Measurements from ENCODE around the gene NUP43.
A peak's percentile ranks its signal among the peaks of the same experiment; 100 is the strongest.

Gene NUP43

DNA sequence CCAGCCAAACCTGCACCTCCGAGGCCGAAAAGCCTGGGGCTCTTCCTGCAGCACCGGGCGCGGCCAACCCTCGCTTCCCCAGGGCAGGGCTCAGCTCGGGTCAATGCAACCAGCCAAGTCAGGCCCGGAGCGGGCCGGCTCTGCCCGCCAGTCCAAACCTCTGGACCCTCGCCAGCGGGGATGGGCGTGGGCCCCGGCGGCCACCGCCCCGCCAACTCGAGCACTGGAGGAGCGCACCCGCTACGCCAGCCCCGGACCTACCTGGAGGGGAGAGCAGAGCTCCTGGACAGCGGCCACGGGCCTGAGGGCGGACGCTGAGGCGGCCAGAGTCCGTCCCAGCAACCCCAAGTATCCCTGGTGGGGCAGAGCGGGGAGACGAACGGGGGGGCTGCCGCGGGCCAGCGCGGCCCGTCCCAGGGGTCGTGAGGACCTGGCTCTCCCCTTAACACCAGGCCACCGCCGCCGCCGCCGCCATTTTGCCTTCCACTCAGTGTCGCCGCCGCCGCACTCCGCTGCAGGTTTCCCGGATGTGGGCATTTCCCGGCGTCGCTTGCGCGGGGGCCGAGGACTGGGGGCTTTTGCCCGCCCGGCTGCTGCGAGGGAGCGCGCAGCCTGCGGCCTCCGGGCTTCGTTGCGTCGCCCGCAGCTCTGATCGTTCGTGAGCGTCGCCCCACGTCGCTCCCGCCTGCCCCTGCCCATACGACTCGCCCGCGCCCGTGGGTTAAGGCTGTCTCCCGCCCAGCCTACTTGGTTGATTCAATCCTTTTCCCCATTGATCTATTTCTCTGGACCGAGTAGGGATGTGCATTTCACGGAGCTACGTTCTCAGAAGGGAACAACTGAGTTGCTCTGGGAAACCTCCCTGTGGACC is 28.5 kb downstream of the NUP43 start, which contains the start of gene LATS1:
LATS1 (minus strand) TSS at position 514 of the 871 bp plus-strand sequence. CDS start 15,975 bp downstream, outside the sequence.
- ChIA-PET CTCF (interaction anchor here (1.0 to 2.7 kb wide), 8 partner anchors 11 to 157 kb away, joined by 3 to 11 read pairs (median 3); no protein-coding TSS in a partner anchor), POLR2A (interaction anchor here (0.6 kb wide), 1 partner anchor 18 kb away, joined by 3 read pairs; no protein-coding TSS in a partner anchor)
- DNase-seq (ENCODE audit: extremely low spot score), result peak; percentile 92
- TF ChIP-seq, protein P1, sequence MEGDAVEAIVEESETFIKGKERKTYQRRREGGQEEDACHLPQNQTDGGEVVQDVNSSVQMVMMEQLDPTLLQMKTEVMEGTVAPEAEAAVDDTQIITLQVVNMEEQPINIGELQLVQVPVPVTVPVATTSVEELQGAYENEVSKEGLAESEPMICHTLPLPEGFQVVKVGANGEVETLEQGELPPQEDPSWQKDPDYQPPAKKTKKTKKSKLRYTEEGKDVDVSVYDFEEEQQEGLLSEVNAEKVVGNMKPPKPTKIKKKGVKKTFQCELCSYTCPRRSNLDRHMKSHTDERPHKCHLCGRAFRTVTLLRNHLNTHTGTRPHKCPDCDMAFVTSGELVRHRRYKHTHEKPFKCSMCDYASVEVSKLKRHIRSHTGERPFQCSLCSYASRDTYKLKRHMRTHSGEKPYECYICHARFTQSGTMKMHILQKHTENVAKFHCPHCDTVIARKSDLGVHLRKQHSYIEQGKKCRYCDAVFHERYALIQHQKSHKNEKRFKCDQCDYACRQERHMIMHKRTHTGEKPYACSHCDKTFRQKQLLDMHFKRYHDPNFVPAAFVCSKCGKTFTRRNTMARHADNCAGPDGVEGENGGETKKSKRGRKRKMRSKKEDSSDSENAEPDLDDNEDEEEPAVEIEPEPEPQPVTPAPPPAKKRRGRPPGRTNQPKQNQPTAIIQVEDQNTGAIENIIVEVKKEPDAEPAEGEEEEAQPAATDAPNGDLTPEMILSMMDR (IDR thresholded peaks at IDR 0.05; ENCODE audit: control extremely low read depth, extremely low read depth, low read depth, missing control alignments), result no peak

DNA sequence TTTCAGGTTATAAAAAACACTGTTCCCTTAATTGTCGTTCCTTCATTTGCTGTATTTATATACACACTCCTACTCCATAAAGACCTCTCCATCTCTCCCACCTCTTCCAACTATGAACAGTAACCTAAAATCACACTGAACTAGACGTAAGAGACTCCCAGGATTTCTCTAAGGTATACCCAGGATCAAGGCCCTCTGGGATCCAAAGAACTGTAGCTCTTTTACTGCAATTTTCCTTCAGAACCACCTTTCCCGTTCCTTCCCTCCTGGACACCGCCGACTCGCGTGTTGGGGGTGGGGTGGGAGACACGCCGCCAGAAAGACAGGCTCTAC is 29.1 kb downstream of the NUP43 start:
- no peak for DNase-seq (ENCODE audit: extremely low spot score)
- TF ChIP-seq, protein P1 (IDR thresholded peaks at IDR 0.05; ENCODE audit: control extremely low read depth, extremely low read depth, low read depth, missing control alignments), result no peak
- ChIA-PET CTCF (interaction anchor here (1.0 to 2.7 kb wide), 7 partner anchors 11 to 157 kb away, joined by 3 to 11 read pairs (median 3); no protein-coding TSS in a partner anchor), POLR2A (interaction anchor here (0.6 kb wide), 1 partner anchor 18 kb away, joined by 3 read pairs; no protein-coding TSS in a partner anchor)

DNA sequence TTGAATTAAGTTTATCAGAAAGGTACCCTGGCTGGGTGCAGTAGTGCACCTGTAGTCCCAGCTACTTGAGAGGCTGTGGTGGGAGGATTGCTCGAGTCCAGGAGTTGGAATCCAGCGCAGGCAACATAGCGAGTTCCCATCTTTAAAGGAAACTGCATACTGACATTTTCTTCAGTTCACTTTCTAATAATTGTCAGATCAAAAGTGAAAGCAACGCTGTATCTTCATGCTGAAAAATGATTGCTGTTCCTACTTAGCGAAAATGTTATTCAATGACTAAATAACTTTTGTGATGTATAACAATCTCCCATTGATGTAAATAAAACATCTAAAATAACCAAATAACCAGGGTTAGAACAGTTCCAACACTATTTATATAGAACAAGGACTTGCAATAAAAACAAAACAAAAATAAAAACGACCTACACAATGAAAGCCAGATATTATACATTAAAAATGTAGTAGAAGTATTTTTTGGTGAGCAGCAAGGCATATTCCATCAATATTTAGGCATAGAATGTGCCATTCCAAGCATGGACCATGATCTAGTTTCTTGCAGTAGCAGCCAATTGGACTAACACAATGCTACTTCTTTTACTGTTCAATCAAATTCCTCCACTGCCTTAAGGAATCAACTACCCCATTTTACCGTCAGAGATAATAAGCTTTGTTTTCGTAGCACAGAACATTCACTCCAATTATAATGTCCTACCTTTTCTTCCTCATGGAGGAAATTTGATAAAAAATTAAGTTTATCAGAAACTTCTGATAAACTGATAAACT is 30.0 kb downstream of the NUP43 start:
- DNase-seq (ENCODE audit: extremely low spot score), result peak; percentile 49
- ChIA-PET CTCF (interaction anchor here (1.0 to 2.7 kb wide), 6 partner anchors 10 to 156 kb away, joined by 3 to 11 read pairs (median 3); no protein-coding TSS in a partner anchor), POLR2A (no interaction called here)
- TF ChIP-seq, protein P1 (IDR thresholded peaks at IDR 0.05; ENCODE audit: control extremely low read depth, extremely low read depth, low read depth, missing control alignments), result no peak

- TF ChIP-seq, protein P1 (IDR thresholded peaks at IDR 0.05; ENCODE audit: control extremely low read depth, extremely low read depth, low read depth, missing control alignments), result no peak
- POLR2A ChIA-PET, result no interaction called here
These were observed 31.9 kb downstream of the NUP43 start for GRCh38 chr6:149714442-149714841.

DNA sequence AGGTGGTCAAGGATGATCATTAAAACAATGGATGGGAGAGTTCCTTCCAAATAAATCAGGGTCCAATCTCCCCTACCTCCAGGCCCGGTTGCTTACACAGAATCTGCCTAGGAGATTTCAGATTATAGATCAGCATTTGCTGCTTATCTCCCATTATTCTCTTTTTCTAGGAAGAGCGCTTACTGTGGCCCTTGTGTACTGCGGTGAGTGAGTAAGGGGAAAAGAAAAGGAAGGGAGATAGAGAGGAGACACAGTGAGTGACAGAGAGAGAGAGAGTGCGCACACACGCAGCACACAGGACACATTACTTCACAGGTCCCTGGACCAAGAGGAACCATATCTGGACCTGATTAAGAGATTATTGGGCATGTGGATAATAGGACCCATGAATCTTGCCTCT is 34.6 kb downstream of the NUP43 start:
- no peak for DNase-seq (ENCODE audit: extremely low spot score)
- POLR2A ChIA-PET, result interaction anchor here (0.7 kb wide), 1 partner anchor 137 kb away, joined by 3 read pairs; no protein-coding TSS in a partner anchor
- TF ChIP-seq, protein P1 (IDR thresholded peaks at IDR 0.05; ENCODE audit: control extremely low read depth, extremely low read depth, low read depth, missing control alignments), result no peak
- CTCF ChIA-PET, result no interaction called here

More at GRCh38 chr6:149714442-149714841, 31.9 kb downstream of the NUP43 start:
- DNase-seq (ENCODE audit: extremely low spot score), result no peak
- CTCF ChIA-PET, result interaction anchor here (1.1 kb wide), 1 partner anchor 169 kb away, joined by 3 read pairs; the partner anchor contains the start of gene PPIL4

GRCh38 chr6:149701714-149702113 is 44.6 kb downstream of the NUP43 start:
- CTCF ChIA-PET, result interaction anchor here (1.0 to 3.6 kb wide), 2 partner anchors 16 to 19 kb away, joined by 3 to 11 read pairs; partner anchors contain the start of gene LATS1
- no peak for DNase-seq (ENCODE audit: extremely low spot score)

More at GRCh38 chr6:149701714-149702113, 44.6 kb downstream of the NUP43 start:
- TF ChIP-seq, protein P1 (IDR thresholded peaks at IDR 0.05; ENCODE audit: control extremely low read depth, extremely low read depth, low read depth, missing control alignments), result no peak
- POLR2A ChIA-PET, result no interaction called here

All from GM10248 (cell line).